ENCODE results near the gene TSPAN18.

The TSPAN18 gene

DNA sequence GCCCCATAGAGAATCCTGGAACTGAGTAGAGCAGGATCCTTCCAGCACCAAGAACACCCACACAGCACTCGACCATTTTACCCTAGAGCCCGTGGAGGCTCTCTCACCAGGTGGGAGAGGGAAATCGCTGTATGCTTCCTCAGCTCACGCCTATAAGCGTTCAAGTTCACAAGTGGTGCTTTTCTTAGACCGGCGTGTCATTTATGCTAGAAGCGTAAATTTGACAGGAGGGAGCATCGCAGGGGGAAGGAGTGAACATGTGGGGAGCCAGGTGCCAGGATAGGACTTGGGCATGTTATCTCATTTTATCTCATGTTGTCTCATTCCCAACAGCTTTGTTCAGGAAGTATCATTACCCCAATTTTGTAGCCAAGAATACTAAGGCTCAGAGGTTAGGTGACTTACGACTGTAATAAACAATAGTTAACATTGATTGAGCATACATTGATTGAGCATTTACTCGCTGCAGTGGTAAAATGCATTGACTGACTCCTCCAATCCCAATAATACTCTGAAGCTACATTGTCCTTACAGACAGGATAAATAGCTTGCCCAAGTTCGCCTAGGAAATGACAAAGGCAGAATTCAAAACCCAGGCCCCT, 243.0 kb downstream of the TSPAN18 start:
- DNase-seq, result no peak

DNA sequence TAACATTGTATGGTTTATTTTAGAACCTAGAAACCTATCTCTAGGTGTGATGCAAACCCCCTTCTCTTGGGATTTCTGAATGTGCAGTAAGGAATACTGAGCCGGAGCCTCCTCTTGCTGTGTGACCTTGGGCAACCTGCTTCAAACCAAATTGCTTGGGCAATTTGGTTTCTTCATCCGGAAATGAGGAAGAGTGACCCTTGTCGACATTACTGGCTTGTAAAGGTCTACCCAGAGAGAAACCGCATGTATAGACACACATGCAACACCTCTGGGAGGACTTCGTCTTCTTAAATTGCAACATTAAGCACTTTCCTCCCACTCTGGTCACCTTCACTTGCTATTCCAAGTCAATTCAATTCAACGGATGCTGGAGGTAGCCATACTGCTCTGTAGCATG, 243.5 kb downstream of the TSPAN18 start:
- DNase-seq, result no peak

DNA sequence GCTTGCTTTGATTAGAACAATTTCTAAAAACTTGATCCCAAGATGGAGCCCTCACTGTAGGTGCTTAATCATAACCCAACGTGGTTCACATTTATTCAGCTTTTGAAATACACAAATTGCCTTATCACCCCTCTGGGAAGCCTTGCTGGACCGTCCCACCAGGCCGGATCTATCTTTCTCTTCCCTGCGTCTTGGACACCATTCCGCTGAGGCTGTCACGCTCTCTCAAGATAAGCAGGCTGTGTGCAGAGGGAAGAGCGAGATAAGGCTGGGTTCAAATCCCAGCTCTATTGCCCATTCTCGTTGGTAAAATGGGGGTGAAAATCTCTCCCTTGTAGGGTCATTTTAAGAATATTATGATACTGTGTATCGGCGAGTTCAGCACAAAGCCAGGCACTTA, 244.4 kb downstream of the TSPAN18 start:
- DNase-seq, result no peak

DNA sequence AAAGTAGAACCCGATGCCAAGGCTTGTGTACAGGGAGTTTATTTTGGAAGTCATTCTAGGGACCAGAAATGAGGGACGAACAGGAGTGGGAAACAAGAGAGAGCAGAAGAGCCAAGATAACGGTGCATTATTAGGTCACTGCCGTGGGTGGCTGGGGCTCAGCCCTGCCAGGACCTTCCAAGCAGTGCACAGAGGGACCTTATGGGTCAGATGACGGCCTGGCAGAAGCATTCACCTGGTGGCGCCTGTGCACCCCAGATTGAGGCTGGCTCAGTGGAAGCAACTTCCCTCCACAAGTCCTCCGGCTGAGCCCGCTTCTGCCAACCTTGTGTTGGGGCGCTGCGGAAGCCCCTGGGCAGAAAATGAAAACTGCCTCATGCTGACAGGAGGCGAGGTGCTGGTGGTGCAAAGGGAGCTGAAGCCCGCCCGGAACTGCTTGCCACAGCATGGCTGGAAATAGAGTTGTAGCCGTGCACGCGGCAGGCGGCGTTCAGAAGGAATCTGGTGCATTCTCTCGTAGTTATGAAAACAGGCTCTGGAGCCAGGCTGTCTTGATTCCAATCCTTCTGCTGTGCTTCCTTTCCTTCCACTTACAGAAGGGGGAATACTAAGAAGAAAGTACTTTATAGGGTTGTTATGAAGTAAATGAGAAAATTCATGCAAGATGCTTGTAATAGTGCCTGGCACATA, 246.1 kb downstream of the TSPAN18 start:
- no peak for DNase-seq

DNA sequence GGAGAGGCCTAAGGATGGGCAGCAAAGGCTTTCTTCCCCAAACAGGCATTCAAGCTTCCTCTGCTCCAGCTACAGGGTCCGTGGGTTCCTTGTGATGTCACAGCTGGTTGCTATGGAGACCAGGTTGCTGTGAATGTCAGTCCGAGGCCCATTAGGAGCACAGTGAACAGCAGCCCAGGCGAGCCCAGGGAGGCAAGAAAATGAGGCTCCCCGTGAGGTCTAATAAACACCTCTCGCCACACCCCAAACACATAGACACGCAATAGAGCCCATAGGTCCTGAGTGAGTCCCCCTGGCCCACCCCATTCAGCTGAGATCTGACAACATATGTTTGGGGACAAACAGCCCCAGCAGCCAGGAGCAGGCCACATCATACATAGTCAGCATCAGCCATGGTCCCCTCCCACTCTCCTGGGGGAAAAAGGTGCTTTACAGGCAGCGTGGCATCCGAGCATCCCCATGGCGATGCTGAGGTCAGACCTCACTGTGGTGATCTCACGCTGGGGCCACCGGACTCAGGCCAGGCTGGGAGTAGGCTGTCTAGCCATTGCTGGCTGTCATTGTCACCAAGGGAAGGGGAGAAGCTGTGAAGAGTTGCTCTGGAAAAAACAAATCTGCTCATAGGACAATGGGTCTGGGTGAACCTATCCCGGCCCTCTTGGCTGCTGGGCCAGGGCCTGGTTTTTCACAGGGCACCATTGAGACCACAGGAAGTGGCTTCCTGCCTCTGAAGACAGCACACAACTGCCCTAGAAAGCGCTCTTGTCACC, 247.1 kb downstream of the TSPAN18 start:
- no peak for DNase-seq

DNA sequence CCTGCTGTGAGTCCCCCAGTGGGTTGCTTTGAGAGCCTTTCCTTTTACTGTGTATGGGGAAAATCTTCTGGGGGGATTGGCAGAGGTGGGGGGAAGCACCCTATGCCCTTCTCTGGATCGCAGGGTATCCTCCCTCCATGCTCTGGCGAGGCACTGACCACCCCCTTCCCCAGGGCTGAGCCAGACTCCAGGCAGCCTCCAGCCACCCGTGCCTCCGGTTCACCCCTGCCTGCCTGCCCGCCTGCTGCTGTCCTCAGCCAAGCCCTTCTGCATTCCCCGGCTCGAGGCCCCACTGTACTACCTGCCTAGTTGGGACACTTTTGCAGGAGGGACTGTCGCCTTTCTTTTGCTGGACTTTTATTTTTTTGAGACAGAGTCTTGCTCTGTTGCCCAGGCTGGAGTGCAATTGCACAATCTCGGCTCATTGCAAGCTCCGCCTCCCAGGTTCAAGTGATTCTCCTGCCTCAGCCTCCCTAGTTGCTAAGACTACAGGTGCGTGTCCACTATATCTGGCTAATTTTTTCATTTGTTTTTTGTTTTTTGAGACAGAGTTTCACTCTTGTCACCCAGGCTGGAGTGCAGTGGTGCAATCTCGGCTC, 247.7 kb downstream of the TSPAN18 start:
- no peak for DNase-seq

DNA sequence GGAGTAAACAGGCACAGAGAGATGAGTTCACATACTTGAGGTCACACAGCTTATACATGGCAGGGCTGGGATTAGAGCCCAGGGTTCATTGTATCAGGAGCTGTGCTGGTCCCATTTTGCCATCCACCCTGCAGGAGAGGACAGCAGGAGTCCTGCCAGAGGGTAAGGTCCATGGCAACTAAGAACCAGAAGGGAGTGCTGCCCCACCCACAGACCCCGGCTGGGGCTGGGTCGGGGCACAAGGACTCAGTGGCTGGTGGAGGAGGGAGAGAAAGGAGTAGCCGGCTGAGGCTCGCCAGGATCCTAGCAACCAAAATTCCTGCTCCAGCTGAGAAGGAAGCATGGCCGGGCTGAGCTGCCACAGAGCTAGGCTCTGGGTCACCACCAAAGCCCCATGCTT, 249.8 kb downstream of the TSPAN18 start:
- DNase-seq, result no peak

DNA sequence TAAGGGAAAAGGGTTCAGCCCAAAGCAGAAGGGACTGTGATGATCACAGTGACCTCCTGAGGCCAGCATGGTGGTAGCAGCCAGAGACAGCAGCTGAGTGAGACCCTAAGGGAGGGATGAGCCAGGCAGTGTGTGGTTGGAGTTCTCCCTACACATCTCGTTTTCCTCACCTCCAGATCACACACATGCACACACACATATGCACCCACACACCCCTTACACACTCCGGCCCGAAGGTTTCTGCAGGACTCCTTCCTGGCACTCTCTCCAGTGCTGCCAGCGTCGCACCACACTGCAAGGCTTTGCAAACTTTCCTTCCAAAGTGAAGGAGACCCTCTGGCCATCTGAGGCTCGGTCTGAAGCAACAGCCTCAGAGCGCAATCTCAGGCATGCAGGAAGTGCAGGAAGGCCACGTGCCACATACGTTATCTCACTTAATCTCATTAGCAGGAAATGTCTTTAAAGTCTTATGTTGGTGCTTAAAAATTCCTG, 250.8 kb downstream of the TSPAN18 start:
- peak; percentile 15 for DNase-seq

DNA sequence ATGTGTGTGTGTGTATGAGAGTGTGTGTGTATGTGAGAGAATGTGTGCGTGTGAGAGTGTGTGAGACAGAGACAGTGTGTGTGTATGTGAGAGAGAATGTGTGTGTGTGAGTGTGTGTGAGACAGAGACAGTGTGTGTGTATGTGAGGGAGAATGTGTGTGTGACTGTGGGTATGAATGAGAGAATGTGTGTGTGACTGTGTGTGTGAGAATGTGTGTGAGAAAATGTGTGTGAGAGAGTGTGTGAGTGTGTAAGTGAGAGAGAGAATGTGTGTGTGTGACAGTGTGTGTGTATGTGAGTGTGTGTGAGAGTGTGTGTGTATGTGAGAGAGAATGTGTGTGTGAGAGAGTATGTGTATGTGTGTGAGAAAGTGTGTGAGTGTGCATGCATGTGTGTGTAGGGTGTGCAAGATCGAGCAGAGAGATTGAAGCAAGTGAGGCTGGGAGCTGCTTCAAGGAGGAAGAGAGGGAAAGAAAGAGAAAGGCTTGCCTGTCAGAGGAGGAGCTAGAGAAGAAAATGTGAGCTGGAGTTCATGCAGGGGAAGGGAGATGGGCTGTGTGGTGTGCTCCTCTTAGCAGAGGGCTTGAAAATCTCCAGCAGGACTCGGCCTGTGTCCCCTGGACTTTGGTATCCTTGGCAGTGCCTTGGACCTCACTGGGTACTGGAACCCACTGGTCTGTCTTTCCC, 251.7 kb downstream of the TSPAN18 start:
- no peak for DNase-seq

DNA sequence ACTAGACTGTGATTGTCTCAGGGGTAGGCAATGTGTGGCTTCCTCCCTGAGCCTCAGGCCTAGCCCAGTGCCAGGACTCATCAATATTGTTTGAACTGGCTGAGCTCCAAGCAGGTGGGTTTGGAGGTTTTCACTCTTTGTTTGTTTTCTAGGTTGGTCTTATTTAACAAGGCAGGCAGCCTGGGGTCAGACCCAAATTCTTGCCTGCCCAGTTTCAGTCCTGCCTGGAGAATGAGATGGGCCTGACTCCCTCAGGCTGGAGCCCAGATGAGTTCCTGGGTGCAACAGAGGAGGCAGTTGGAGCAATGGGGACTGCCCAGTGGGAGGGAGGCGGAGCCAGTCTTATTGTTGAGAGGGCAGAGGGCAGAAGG, 252.2 kb downstream of the TSPAN18 start:
- DNase-seq, result peak; percentile 93

DNA sequence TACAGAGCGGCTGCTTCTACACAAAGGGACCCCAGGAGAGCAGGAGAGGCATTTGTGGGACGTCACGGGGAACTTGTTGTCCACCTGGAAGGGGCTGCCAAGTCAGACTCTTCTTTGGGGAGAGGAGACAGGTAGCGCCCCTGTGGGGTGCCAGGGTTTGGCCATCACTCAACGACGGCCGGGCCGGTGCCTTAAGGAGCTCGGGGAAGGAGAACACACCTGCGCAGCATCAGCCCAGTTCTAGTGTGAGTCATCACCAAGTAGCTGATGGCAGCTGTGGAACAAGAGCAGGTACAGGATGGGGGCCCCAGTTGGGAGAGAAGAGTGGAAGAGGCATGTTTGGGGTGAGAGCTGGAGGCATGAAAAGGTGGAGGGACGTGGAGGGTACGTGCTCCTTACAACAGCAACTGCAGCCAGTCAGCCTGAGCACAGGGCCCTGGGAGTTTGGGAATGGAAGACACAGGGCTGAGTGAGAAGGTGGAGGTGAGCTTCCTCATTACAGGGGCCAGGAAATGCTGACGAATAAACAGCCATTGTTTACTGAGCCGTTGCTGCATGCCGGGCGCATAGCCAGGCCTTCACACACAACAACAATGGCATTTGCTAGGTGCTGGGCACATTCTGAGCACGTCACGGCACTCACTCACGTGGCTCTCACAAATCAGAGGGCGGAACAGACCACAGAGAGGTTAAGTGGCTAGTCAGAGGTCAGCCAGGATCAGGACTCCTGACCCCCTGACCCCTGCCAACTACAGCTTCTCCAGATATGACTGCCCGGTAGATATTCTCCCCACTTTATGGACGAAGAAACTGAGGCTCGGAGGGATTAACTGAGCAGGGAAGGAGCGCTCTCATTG, 253.0 kb downstream of the TSPAN18 start:
- no peak for DNase-seq

DNA sequence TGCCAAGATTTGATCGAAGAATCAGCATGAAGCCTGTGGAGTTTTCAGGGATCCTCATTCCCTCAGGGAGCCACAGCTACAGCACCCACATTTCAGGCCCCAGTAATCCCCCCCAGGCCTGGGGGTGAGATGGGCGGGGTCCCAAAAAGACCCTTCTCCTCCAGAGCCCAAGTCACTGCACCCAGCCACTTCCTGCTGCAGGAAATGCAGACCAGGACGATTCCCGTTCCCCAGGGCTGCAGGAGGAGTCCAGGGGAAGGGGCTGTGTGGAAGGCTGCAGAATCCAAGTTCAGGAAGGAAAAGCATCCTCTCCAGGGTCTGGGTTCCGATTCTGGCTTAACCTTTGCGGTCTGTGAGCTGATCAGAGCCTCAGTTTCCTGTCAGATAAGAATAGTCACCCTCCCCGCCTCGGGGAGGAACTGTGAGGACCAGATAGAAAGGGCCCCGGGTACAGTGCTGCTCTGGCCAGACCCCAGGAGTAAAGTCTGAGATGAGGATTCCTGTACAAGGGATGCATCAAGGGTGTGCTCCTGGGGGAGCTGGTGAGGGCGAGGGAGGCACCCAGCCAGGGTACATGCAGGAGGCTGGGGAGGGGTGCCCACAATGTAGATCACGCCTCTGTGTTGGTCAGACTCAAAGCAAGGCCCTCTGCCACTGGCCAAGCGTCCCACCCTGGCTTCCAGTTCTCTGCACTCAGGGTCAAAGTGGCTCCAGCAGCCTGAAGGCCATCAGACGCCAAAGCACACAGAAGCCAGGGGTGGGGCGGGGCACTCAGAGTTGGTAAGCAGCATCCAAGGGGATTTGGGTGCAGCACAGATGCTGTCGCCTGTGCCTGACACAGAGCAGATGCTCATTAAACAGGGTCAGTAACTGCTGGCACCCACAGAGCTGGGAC, 254.0 kb downstream of the TSPAN18 start:
- DNase-seq, result no peak

Measured in NCI-H526 treated with DMSO at 0.1 percent for 48 hours (cell line).